K562 (cell line): ENCODE measurements around the gene EIF5A2. TPM values are rescaled to one million over a fixed set of nuclear protein-coding genes. Genes with fewer than 3 reads are reported as not detected.

ENCODE experiments used
- ARID2 ChIP-seq: fragments of 450-650 bp; IDR thresholded peaks from 2 replicates; pipeline ENCODE4 v1.6.1; 2017; ENCODE audit warnings: antibody characterized with exemption, mild to moderate bottlenecking
- CREB3 ChIP-seq: fragments of 450-650 bp; conservative IDR thresholded peaks from 2 replicates; pipeline ENCODE4 v1.6.1; 2016; ENCODE audit warnings: missing genetic modification characterization, low read depth, mild to moderate bottlenecking, missing compliant biosample characterization, moderate library complexity
- DEAF1 ChIP-seq: fragments of 450-650 bp; formaldehyde crosslinking; IDR thresholded peaks from 2 replicates; pipeline ENCODE4 v1.4.0; 2020; ENCODE audit warnings: mild to moderate bottlenecking, moderate library complexity
- ESRRB ChIP-seq: fragments of 250-450 bp; sonication (Bioruptor Pico); IDR thresholded peaks from 2 replicates; pipeline ENCODE4 v1.5.0; 2020; ENCODE audit warnings: mild to moderate bottlenecking, moderate library complexity, borderline replicate concordance
- KDM1A ChIP-seq, 2 experiments: fragments of 450-650 bp; IDR thresholded peaks; 2 replicates each; pipeline ENCODE4 v1.6.1; 2016; ENCODE audit warnings: mild to moderate bottlenecking in 2 of 2
- MECOM ChIP-seq: fragments of 250-450 bp; sonication (Bioruptor Pico); IDR thresholded peaks from 2 replicates; pipeline ENCODE4 v1.8.0; 2022; ENCODE audit warnings: inconsistent platforms
- MLX ChIP-seq, 2 experiments: fragments of 450-650 bp in 1 of 2; sonication (generic) in 1 of 2; formaldehyde crosslinking; conservative IDR thresholded peaks; 2 replicates each; pipeline versions ENCODE4 v1.4.0 to v1.8.1; 2020 to 2022; ENCODE audit warnings: mild to moderate bottlenecking in 1 of 2, missing genetic modification reagents in 1 of 2
- NR2F6 ChIP-seq: fragments of 450-650 bp; formaldehyde crosslinking; IDR thresholded peaks from 2 replicates; pipeline ENCODE4 v1.4.0; 2020; ENCODE audit warnings: mild to moderate bottlenecking
- PTRF ChIP-seq: fragments of 450-650 bp; IDR thresholded peaks from 2 replicates; pipeline ENCODE4 v1.6.1; 2016; ENCODE audit warnings: mild to moderate bottlenecking, missing genetic modification characterization, missing compliant biosample characterization
- RBM39 ChIP-seq: fragments of 200-400 bp; formaldehyde crosslinking; optimal IDR thresholded peaks from 2 replicates; pipeline ENCODE3; 2018; ENCODE audit warnings: low read depth, low read length
- SMARCA5 ChIP-seq: fragments of 450-650 bp; IDR thresholded peaks from 2 replicates; pipeline ENCODE4 v1.6.1; 2016
- SMC3 ChIP-seq: conservative IDR thresholded peaks from 2 replicates; pipeline ENCODE4 v1.6.1; 2011; ENCODE audit warnings: low read depth, low read length, improper control_type of control experiment; ENCODE audit not compliant: insufficient read depth
- SRSF1 ChIP-seq: fragments of 200-400 bp; formaldehyde crosslinking; IDR thresholded peaks from 2 replicates; pipeline ENCODE4 v1.6.1; 2017; ENCODE audit warnings: mild to moderate bottlenecking, low read depth, low read length, moderate library complexity
- STAT6 ChIP-seq: sonication (generic); formaldehyde crosslinking; IDR thresholded peaks from 2 replicates; pipeline ENCODE4 v1.8.1; 2023; ENCODE audit warnings: mild to moderate bottlenecking, missing genetic modification reagents
- U2AF1 ChIP-seq: fragments of 200-400 bp; formaldehyde crosslinking; optimal IDR thresholded peaks from 2 replicates; pipeline ENCODE3; 2017; ENCODE audit warnings: mild to moderate bottlenecking, low read depth, low read length, moderate library complexity
- UBTF ChIP-seq, 2 experiments: IDR thresholded peaks; 2 replicates each; pipeline ENCODE4 v1.6.1; 2012; ENCODE audit warnings: improper control_type of control experiment in 2 of 2, low read depth in 2 of 2, low read length in 2 of 2, borderline replicate concordance in 1 of 2
- VEZF1 ChIP-seq: fragments of 200-800 bp; sonication (Bioruptor generic); IDR thresholded peaks from 2 replicates; pipeline ENCODE4 v1.6.1; 2017; ENCODE audit warnings: missing genetic modification characterization, missing compliant biosample characterization
- polyA plus RNA-seq, 8 experiments: library from polyadenylated mRNA; depleted of rRNA in 4 of 8; stranded (reverse) in 5 of 8; unstranded in 3 of 8; fragments of >200 nt; fragmentation: Nextera tagmentation in 2 of 8; fragmentation: Illumina TruSeq in 1 of 8; extraction: Ambion mirVana in 2 of 8; extraction: Trizol in 1 of 8; gene quantifications; 2 replicates each; pipeline versions ENCODE4 v1.2.1 to v1.2.3, GENCODE V29; 2011 to 2014; ENCODE audit warnings: inconsistent platforms in 1 of 8, missing spikeins in 1 of 8
- total RNA-seq, 7 experiments: library from RNA; depleted of rRNA in 6 of 7; stranded (reverse); fragments of >200 nt in 6 of 7; fragmentation: Illumina TruSeq in 2 of 7; extraction: Trizol in 2 of 7; gene quantifications; 2 replicates each; pipeline versions ENCODE4 v1.2.1 to v1.2.3, GENCODE V29; 2011 to 2021; ENCODE audit warnings: low replicate concordance in 1 of 7

The EIF5A2 gene
- total and polyA plus RNA-seq, 9 of the 15 experiments (the other 6 are each of a cell fraction or from before 2014, with no cell fraction given): 3.9 to 18.3 (median 15.9) TPM

- TF ChIP-seq STAT6 (CRISPR knock-in tag) (no peak), CREB3 (tag) (no peak), MLX (CRISPR knock-in tag; conservative IDR thresholded peaks at IDR 0.05) (no peak), SRSF1 (no peak), SMC3 (no peak), ARID2 (no peak), ESRRB (CRISPR knock-in tag) (no peak), KDM1A (IDR thresholded peaks at IDR 0.05) (no peak), UBTF (IDR thresholded peaks at IDR 0.05; ENCODE audit: borderline replicate concordance in 1 of 2, low read depth in 2 of 2, low read length in 2 of 2) (peak; percentile 71 to 83; a peak in 3 of 4 replicates), VEZF1 (CRISPR knock-in tag) (peak; percentile 86), SMARCA5 (no peak), U2AF1 (no peak), RBM39 (no peak), DEAF1 (no peak), MECOM (no peak), PTRF (tag) (no peak), NR2F6 (CRISPR knock-in tag) (no peak)
Observed at GRCh38 chr3:170908235-170909116, at the start of gene EIF5A2 (continued).
